H1 (cell line): ENCODE data around the gene TLR10. TPM values are rescaled to one million over a fixed set of nuclear protein-coding genes. Genes with fewer than 3 reads are reported as not detected.

Experiments
- POLR2AphosphoS5 ChIP-seq: IDR thresholded peaks from 2 replicates; pipeline ENCODE4 v1.6.1; 2011; ENCODE audit warnings: low read depth, low read length
- RAD21 ChIP-seq, 2 experiments: IDR thresholded peaks in 1 of 2; conservative IDR thresholded peaks in 1 of 2; 2 replicates each; pipeline ENCODE4 v1.6.1; 2011; ENCODE audit warnings: low read depth in 2 of 2, low read length in 2 of 2, improper control_type of control experiment in 1 of 2, inconsistent platforms in 1 of 2, mild to moderate bottlenecking in 1 of 2, moderate library complexity in 1 of 2
- polyA plus RNA-seq, 7 experiments: library from polyadenylated mRNA; depleted of rRNA in 3 of 7; stranded (reverse) in 5 of 7; unstranded in 2 of 7; fragments of >200 nt in 5 of 7; fragments of 200-250 nt in 2 of 7; gene quantifications; 1 replicate in 5 of 7; 2 replicates in 1 of 7; 4 replicates in 1 of 7; pipeline versions ENCODE4 v1.2.1 to v1.2.3, GENCODE V29; 2011 to 2013; ENCODE audit warnings: missing spikeins in 2 of 7, mixed read lengths in 2 of 7
- total RNA-seq: library from RNA; stranded (reverse); fragmentation: NEBNext Ultra II Directional; extraction: Animal tissue kit (Norgen Biotek cat#: 25700); gene quantifications from 2 replicates; pipeline ENCODE4 v1.2.1, GENCODE V29; 2021

The TLR10 gene
- total and polyA plus RNA-seq, 2 of the 8 experiments (the other 6 are each of a cell fraction or from before 2014, with no cell fraction given), result not detected

- TF ChIP-seq RAD21 (IDR thresholded peaks at IDR 0.05 in 1 of 2, conservative IDR thresholded peaks at IDR 0.05 in 1 of 2; ENCODE audit: low read depth in 2 of 2, low read length in 2 of 2) (no peak), POLR2AphosphoS5 (no peak)
- TF ChIP-seq, all 59 proteins: peak for 0
Observed at GRCh38 chr4:38785041-38785790, 2.4 kb upstream of the TLR10 start (continued).
